G401 (cell line): ENCODE measurements around the gene DENND5B. TPM values are rescaled to one million over a fixed set of nuclear protein-coding genes. Genes with fewer than 3 reads are reported as not detected.
A peak's percentile ranks its signal among the peaks of the same experiment; 100 is the strongest.

Experiments
- DNase-seq: peaks from one replicate; pipeline ENCODE4 v3.0.0-alpha.2; 2015; ENCODE audit warnings: low spot score
- in situ Hi-C: cut with HindIII; loops from 2 replicates; pipeline ENCODE4 v1.10.0; 2016; ENCODE audit warnings: low sequenced_read_pairs, mixed read lengths
- total RNA-seq: library from RNA; depleted of rRNA; stranded (reverse); fragments of >200 nt; shearing (Covaris generic); gene quantifications from 2 replicates; pipeline ENCODE4 v1.2.3, GENCODE V29; 2014; rRNA removed

The DENND5B gene
- total RNA-seq, 1 experiment from 2014 or later, result 6.1 TPM

- no peak for DNase-seq
- in situ Hi-C loops, result no loop called here
These were observed 224.8 kb downstream of the DENND5B start for GRCh38 chr12:31366104-31366621.

- DNase-seq, result no peak
- in situ Hi-C loops, result no loop called here
These were observed 227.1 kb downstream of the DENND5B start for GRCh38 chr12:31363831-31364230.

GRCh38 chr12:31363416-31363809 lies 227.5 kb downstream of the DENND5B start:
- DNase-seq, result no peak
- in situ Hi-C loops, result no loop called here

GRCh38 chr12:31362759-31363415 lies 228.0 kb downstream of the DENND5B start:
- peak; percentile 41 for DNase-seq
- in situ Hi-C loops, result no loop called here

GRCh38 chr12:31362115-31362758 lies 228.7 kb downstream of the DENND5B start:
- in situ Hi-C loops, result no loop called here
- peak; percentile 97 for DNase-seq

- DNase-seq, result no peak
- in situ Hi-C loops, result no loop called here
These were observed 229.2 kb downstream of the DENND5B start for GRCh38 chr12:31361730-31362114.

- no peak for DNase-seq
These were observed 235.2 kb downstream of the DENND5B start for GRCh38 chr12:31355747-31356107.

GRCh38 chr12:31353750-31354708 lies 236.9 kb downstream of the DENND5B start:
- DNase-seq, result peak; percentile 88
- in situ Hi-C loops, result no loop called here

More at GRCh38 chr12:31355747-31356107, 235.2 kb downstream of the DENND5B start:
- in situ Hi-C loops, result no loop called here

GRCh38 chr12:31346267-31346666 lies 244.7 kb downstream of the DENND5B start:
- DNase-seq, result no peak

GRCh38 chr12:31343139-31343538 lies 247.8 kb downstream of the DENND5B start:
- in situ Hi-C loops, result no loop called here
- no peak for DNase-seq

More at GRCh38 chr12:31346267-31346666, 244.7 kb downstream of the DENND5B start:
- in situ Hi-C loops, result no loop called here

- in situ Hi-C loops, result no loop called here
- DNase-seq, result no peak
These were observed 248.7 kb downstream of the DENND5B start for GRCh38 chr12:31342286-31342685.

- no peak for DNase-seq
- in situ Hi-C loops, result no loop called here
These were observed 250.9 kb downstream of the DENND5B start for GRCh38 chr12:31339831-31340622.

- no peak for DNase-seq
- in situ Hi-C loops, result no loop called here
These were observed 253.0 kb downstream of the DENND5B start for GRCh38 chr12:31337952-31338351.

Other genes starting within 250 kb of the DENND5B start
- 0.86 and 1.8 TPM in 2 replicates for gene ETFBKMT, start 68.6 kb upstream of the DENND5B start, total RNA-seq
- gene AMN1, start 137.9 kb upstream of the DENND5B start, total RNA-seq, result 7.8 and 8.0 TPM in 2 replicates